ENCODE measurements around the gene HINFP.

HINFP gene

DNA sequence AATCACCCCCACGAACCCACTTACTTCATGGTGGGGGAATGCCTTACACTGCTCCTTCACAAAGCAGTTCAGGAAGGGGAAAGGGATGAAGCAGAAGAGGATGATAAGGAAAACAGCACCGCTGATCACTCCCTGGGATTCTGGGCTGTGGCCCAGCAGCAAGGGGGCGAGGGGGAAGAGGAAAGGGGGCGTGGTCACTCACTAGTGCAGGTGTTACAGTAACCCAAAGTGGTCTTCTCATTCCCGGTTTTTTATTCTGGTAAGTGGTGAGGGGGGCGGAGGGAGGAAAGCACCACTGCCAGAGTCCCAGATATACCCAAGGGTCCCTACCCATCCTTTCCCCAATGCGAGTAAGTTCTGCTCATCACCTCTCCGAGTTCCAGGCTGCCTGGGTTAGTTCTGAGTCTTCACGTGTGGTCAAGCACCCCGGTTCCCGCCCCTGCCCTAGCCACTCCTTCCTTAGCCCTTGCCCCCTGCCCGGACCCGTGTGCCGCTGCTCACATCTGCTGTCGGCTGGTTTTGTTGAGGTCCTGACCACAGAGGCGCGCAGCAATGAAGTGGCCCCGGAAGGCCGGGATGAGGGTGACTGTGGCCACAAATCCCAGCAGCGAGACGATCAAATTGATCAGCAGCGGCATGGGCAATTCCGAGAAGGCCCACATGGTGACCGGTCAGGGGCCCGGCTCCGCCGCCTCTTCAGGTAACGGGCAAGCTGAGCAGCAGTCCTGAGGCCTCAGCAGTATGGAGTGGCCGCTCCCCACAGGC, 20.2 kb upstream of the HINFP start:
- peak overlapping the region; percentile 93 for H3K27ac ChIP-seq
- TF ChIP-seq CTCF (conservative IDR thresholded peaks at IDR 0.05): no peak
- TF ChIP-seq ZFX (IDR thresholded peaks at IDR 0.05): peak; percentile 72; the same call in 1 of the 2 replicates

DNA sequence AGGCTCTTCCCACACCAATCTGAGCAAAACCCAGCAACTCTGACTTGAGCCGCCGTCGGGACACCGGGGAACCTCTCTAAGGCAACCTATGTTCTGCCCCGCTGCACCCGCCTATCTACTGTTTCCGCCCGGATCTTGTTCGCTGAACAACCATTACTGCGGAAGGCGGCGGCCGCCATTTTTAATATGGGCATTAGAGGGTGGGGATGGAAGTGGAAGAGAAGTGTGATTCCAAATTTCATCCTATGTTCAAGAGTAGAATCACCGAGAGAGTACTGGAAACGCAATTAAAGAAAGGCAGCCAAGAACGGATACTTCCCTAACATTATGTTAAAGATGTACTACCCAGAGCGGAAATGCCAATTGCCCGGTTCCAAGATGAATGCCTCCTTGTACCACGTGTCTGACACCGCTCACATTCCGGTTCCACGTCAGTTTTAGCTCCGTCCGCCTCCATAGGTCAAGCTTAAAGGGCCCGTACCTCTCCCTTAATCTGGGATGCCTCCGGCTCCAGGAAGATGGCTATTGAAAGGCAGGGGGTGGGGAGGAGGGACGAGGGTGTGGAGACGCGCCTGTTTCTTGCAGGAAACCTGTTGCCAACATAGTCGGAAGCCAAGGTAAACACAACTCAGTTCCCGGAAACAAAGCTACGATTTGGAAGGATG, 19.5 kb upstream of the HINFP start, which contains the start of gene DPAGT1:
Gene DPAGT1, minus strand, starts transcription at position 95 of the 665 bp plus-strand sequence. CDS start 198 bp downstream, outside the sequence.
- H3K27ac ChIP-seq: peak within 1 kb of the TSS; percentile 93
- TF ChIP-seq CTCF (conservative IDR thresholded peaks at IDR 0.05): no peak
- no peak for TF ChIP-seq ZFX (IDR thresholded peaks at IDR 0.05)

DNA sequence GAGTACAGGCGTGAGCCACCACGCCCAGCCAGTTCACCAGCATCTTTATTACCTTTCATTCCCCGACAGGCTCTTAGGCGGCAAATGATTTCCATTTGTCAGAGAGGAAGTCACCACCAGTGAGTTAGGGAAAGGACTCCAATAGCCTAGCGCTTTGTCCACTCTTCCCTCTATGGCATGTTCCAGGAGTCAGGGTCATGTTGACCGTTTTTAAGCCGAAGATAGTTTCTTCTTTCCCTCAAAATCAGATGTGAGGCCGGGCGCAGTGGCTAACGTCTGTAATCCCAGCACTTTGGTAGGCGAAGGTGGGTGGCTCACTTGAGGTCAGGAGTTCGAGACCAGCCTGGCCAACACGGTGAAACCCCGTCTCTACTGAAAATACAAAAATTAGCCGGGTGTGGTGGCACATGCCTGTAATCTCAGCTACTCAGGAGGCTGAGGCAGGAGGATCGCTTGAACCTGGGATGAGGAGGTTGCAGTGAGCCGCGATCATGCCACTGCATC, 18.2 kb upstream of the HINFP start:
- H3K27ac ChIP-seq: peak overlapping the region; percentile 93

GRCh38 chr11:119103793-119104192, 17.6 kb upstream of the HINFP start:
- peak overlapping the region; percentile 93 for H3K27ac ChIP-seq
- TF ChIP-seq CTCF (conservative IDR thresholded peaks at IDR 0.05) (no peak), ZFX (IDR thresholded peaks at IDR 0.05) (no peak)

DNA sequence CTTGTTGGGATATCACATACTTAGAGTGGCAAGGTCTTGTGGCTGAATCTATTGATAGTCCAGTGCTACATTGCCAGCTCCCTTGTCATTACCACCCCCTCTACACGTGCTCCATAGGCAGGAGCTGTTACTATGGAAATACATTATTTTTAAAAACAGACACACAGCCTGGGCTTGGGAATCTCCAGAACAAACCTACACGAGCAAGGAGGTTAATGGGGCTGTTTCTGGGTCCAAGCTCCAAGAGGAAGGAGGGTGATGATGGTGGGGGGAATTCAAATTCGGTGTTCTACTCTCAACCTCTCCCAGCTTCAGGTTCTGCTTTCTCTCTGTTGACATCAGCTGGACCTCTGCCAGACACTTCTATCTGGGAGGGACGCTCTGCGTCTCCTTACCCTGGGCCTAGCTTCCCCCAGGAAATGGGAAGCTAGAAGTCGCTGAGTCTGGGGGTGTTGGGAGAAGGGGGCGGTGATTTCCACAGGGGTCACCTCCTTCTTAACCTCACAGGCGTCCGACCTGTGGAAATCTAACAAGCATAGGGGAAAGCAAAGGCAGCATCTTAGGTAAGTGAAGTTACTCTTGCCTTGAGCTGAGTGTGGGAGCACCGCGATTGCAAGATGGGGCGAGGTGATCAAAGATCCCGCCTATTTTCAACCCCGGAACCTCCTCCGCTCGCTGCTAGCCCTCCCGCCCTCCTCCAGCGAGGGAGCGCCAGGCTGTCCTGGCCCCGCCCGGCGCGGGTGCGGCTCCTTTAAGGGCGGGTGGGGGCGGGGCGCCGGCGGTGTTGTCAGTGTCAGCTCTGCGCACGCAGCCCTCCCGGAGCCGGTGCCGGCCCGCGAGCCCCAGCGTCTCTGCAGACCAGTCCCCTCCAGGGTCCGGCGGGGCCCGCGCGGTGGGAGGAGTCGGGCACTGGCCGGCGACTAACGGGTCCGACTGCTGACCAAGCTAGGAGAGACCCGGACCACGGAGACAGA, 14.5 kb upstream of the HINFP start, which contains the start of gene C2CD2L:
Gene C2CD2L, plus strand, starts transcription at position 781 of the 974 bp plus-strand sequence. CDS start 398 bp downstream, outside the sequence.
- TF ChIP-seq ZFX (IDR thresholded peaks at IDR 0.05) (no peak), CTCF (conservative IDR thresholded peaks at IDR 0.05) (no peak)
- H3K27ac ChIP-seq: peak within 1 kb of the TSS; percentile 90

DNA sequence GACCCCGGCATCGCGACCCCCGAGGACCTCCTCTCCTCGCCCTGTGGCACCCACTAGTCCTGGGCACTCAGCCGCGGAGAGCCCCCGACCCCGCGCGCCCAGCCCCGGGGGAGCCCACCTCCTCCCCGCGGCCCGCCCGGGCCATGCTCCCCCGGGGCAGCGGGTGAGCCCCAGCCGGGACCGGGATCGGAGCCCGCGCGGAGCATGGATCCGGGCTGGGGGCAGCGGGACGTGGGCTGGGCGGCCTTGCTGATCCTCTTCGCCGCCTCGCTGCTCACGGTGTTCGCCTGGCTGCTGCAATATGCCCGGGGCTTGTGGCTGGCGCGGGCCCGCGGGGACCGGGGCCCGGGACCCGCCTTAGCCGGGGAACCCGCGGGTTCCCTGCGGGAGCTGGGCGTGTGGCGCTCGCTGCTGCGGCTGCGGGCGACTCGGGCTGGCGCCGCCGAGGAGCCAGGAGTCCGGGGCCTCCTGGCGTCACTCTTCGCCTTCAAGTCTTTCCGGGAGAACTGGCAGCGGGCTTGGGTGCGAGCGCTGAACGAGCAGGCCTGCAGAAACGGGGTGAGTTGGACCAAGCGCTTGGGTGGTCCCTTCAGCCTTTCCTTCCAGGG, 13.7 kb upstream of the HINFP start:
- TF ChIP-seq ZFX (IDR thresholded peaks at IDR 0.05) (peak; percentile 69; the same call in 1 of the 2 replicates), CTCF (conservative IDR thresholded peaks at IDR 0.05) (no peak)
- peak overlapping the region; percentile 90 for H3K27ac ChIP-seq

All from C4-2B (cell line).